Activated T-helper 2 cell treated with anti-CD3 and anti-CD28 coated beads, Interferon-gamma antibody, Interleukin-2, Interleukin-4, amounts not matched to agents 10 μg/mL and 5 μg/mL and 100 μg/mL, durations not matched to agents 14 hours and 24 hours and 36 hours (primary cell): ENCODE data around the gene ZNF541. TPM values are rescaled to one million over a fixed set of nuclear protein-coding genes. Genes with fewer than 3 reads are reported as not detected.
A peak's percentile ranks its signal among the peaks of the same experiment; 100 is the strongest.

Experiments
- DNase-seq: peaks from one replicate; pipeline ENCODE4 v3.0.0; 2021; ENCODE audit warnings: low spot score
- H3K27ac Mint-ChIP-seq: one replicate; pipeline ENCODE4 v1.8.0; 2021; ENCODE audit warnings: mixed read lengths
- H3K27me3 Mint-ChIP-seq: one replicate; pipeline ENCODE4 v1.8.0; 2021; ENCODE audit warnings: low read depth, mixed read lengths
- H3K36me3 Mint-ChIP-seq: one replicate; pipeline ENCODE4 v1.8.0; 2021; ENCODE audit warnings: low read depth, mixed read lengths
- H3K4me1 Mint-ChIP-seq: one replicate; pipeline ENCODE4 v1.8.0; 2021; ENCODE audit warnings: low read depth, mixed read lengths
- H3K4me3 Mint-ChIP-seq: one replicate; pipeline ENCODE4 v1.8.0; 2021; ENCODE audit warnings: low read depth, mild to moderate bottlenecking, moderate library complexity, mixed read lengths
- H3K9me3 Mint-ChIP-seq: one replicate; pipeline ENCODE4 v1.8.0; 2021; ENCODE audit warnings: mixed read lengths
- intact Hi-C: fragments of 100-400 bp; cut with micrococcal nuclease; formaldehyde crosslinking; loops from one replicate; pipeline ENCODE4 v1.15.1; 2023
- total RNA-seq: library from RNA; stranded (reverse); gene quantifications from 2 replicates; pipeline ENCODE4 v1.2.3, GENCODE V29; 2022

Gene ZNF541
- total RNA-seq, 1 donor from 2014 or later = 0.09 TPM

DNA sequence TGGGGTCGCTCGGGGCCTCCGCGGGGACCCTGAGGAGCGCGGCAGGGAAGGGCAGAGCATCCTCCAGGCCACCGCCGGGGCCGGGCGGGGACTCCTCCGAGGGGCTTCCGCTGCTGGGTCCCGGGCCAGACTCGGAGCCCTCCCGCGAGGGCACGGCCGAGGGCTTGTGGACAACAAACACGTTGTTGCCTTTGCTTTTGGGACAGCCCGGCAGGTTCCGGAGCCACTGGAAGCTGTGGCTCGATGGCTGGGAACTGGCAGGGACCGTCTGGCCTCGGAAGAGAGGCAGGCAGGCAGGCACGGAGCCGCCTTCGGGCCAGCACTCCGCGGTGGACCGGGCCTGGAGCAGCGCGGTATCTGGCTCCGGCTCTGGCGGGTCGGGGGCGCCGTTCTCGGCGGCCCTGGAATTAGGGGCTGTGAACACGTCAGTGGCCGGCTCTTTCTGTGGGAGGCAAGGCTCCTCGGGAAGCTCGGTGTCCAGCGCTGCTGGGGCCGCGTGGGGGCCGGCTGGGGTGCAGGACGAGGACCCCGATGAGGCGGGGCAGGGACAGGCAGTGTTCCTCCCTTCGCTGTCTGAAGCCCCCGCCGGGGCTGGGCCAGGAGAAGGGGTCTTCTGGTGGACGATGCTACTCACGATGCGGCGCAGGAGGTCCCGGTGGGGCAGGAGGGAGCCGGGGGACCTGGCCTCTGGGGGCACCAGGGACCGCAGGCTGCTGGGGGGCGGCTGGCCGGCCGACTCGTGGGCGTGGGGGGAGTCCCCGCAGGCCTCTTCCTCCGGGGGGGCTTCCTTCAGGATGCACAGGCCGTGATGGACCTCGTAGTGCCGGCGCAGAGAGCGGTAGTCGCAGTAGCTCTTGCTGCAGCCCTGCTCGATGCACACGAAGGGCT is 27.6 kb downstream of the ZNF541 start:
- DNase-seq = no peak
- Mint-ChIP-seq H3K36me3 (no peaks in the 10 kb centered on the region), H3K27ac (no peak overlapping the region), H3K4me3 (no peak overlapping the region), H3K4me1 (peaks cover 14% of the 10 kb centered on the region), H3K9me3 (no peaks in the 10 kb centered on the region), H3K27me3 (peaks cover 9% of the 10 kb centered on the region)
- intact Hi-C loops = no loop called here

DNA sequence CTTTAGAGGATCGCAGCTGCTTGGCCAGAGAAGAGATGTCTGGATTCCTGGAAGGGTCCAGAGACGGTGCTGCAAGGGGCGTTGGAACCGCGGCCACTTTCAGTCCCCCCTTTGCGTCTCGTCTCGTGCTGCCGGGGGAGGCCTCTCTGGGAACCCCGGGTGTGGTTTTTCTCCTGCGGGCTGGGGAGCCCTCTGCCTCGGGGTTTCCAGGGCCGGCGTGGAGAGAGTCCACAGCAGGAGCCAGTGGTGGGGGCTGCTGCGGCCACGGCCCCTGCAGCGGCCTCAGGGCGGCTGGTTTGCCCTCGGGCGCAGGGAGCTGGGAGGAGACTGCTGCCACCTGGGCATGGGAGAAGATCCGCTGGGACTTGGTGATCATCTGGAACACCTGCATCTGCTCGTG is 28.5 kb downstream of the ZNF541 start:
- Mint-ChIP-seq H3K36me3 (no peaks in the 10 kb centered on the region), H3K4me3 (no peak overlapping the region), H3K27me3 (peaks cover 9% of the 10 kb centered on the region), H3K9me3 (no peaks in the 10 kb centered on the region), H3K27ac (no peak overlapping the region), H3K4me1 (peaks cover 14% of the 10 kb centered on the region)
- DNase-seq = no peak
- intact Hi-C loops = no loop called here

DNA sequence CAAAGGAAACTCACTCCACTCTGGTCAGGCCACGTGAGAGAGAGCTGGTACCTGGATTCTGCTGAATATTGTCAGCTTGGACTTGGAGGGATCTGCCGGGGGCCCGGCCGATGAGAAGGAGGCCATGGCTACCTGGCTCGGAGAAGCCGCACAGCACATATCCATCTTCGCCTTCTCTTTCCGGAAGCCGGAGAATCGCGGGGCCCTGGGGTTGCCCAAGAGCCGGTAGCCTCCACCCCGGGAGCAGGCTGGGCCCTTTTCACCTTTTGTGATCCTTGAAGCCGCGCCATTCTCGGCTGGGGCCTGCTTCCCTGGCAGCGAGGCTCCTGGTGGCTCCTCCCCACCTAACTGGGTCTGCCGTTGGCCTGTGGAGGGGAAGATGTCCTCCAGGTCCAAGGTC is 28.9 kb downstream of the ZNF541 start:
- no peaks in the 10 kb centered on the region for H3K36me3 Mint-ChIP-seq
- peaks cover 14% of the 10 kb centered on the region for H3K4me1 Mint-ChIP-seq
- DNase-seq = no peak
- peaks cover 7% of the 10 kb centered on the region for H3K27me3 Mint-ChIP-seq
- H3K9me3 Mint-ChIP-seq = no peaks in the 10 kb centered on the region
- H3K27ac Mint-ChIP-seq = no peak overlapping the region
- no peak overlapping the region for H3K4me3 Mint-ChIP-seq
- intact Hi-C loops = no loop called here

DNA sequence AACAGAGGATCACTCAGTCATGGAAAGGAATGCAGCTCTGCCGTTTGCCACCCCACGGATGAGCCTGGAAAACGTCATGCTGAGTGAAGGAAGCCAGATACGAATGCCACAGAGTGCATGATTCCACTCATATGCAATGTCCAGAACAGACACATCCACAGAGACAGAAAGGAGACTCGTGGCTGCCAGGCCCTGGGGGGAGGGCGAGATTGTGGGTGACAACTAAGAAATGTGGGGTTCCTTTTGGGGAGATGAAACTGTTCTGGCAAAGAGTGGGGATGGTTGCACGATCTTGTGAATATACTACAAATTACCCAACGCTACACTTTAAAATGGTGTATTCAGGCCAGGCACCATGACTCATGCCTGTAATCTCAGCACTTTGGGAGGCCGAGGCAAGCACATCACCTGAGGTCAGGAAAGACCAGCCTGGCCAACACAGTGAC is 30.9 kb downstream of the ZNF541 start:
- no peak for DNase-seq
- Mint-ChIP-seq H3K9me3 (no peaks in the 10 kb centered on the region), H3K36me3 (no peaks in the 10 kb centered on the region), H3K27ac (no peak overlapping the region), H3K4me3 (no peak overlapping the region), H3K4me1 (peaks cover 14% of the 10 kb centered on the region), H3K27me3 (peaks cover 7% of the 10 kb centered on the region)
- intact Hi-C loops = no loop called here

DNA sequence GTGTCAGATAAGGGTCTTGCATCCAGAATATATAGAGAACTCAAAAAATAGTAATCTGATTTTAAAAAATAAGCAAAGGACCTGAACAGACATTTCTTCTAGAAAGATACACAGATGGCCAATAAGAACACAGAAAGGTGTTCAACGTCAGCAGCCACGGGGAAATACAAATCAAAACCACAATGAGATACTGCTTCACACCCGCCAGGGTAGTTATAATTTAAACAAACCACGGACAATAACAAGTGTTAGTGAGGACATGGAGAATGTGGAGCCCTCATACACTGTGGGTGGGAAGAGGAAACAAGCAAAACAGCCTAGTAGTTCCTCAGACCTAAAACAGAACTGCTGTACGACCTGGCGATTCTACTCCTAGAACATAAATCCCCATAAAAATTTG is 31.4 kb downstream of the ZNF541 start:
- Mint-ChIP-seq H3K36me3 (no peaks in the 10 kb centered on the region), H3K27ac (peak overlapping the region; percentile 48), H3K27me3 (peaks cover 7% of the 10 kb centered on the region), H3K4me3 (no peak overlapping the region), H3K9me3 (no peaks in the 10 kb centered on the region), H3K4me1 (peaks cover 14% of the 10 kb centered on the region)
- intact Hi-C loops = no loop called here
- DNase-seq = no peak

GRCh38 chr19:47540748-47541147 is 32.2 kb downstream of the ZNF541 start:
- no peak overlapping the region for H3K4me3 Mint-ChIP-seq

DNA sequence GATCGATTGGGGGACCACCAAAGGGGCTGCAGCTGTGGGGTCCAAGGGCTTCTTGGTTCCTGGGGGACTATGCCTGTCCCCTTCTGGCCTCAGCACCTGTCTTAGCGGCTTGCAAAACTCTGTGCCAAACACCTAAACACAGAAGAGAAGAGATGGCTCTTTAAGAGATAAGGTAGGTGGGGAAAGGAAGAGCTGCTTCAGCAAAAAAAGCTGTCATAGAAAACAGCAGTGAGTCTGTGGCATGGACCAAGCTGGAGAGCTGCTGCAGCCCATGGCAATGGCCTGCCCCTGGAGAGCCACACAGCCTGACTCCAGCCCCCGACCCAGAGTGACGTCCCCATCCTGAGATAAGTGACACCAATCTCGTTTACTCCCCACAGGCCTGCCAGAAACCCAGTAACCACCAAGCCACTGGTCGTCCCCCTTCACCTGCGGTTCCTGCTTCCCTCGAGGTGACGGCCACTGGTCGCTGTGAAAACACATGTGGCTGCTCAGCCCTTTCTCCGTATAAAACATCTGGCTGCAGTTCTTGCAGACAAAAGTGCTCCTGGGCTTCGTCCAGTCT is 33.1 kb downstream of the ZNF541 start:
- H3K27me3 Mint-ChIP-seq = peaks cover 7% of the 10 kb centered on the region
- DNase-seq = no peak
- H3K36me3 Mint-ChIP-seq = no peaks in the 10 kb centered on the region
- no peak overlapping the region for H3K27ac Mint-ChIP-seq
- intact Hi-C loops = no loop called here
- H3K4me1 Mint-ChIP-seq = peaks cover 14% of the 10 kb centered on the region
- H3K4me3 Mint-ChIP-seq = no peak overlapping the region
- no peaks in the 10 kb centered on the region for H3K9me3 Mint-ChIP-seq

More at GRCh38 chr19:47540748-47541147, 32.2 kb downstream of the ZNF541 start:
- DNase-seq = no peak
- peaks cover 7% of the 10 kb centered on the region for H3K27me3 Mint-ChIP-seq
- H3K27ac Mint-ChIP-seq = peak overlapping the region; percentile 55
- no peaks in the 10 kb centered on the region for H3K9me3 Mint-ChIP-seq
- peaks cover 14% of the 10 kb centered on the region for H3K4me1 Mint-ChIP-seq
- no peaks in the 10 kb centered on the region for H3K36me3 Mint-ChIP-seq
- intact Hi-C loops = no loop called here

DNA sequence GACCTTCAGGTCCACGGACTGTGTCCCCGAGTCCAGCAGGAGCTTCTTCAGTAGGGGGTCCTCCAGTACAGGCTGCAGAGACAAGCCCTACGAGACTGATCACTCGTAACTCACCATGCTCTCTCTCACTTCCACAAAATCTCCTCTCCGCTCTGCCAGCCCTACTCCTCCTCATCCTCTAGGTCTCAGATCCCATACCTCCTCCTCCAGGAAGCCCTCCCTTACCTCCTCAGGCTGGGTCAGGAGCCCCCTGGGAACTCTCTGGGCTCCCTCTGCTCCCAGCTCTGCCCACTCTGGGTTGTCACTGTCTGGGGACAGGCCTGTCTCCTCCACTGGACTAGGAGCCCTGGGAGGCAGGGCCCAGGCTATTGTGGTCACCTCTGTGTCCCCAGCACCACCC is 34.1 kb downstream of the ZNF541 start:
- no peak for DNase-seq
- Mint-ChIP-seq H3K27ac (no peak overlapping the region), H3K4me1 (peaks cover 14% of the 10 kb centered on the region), H3K27me3 (peaks cover 5% of the 10 kb centered on the region), H3K36me3 (no peaks in the 10 kb centered on the region), H3K9me3 (no peaks in the 10 kb centered on the region), H3K4me3 (no peak overlapping the region)
- intact Hi-C loops = no loop called here

- intact Hi-C loops = no loop called here
- Mint-ChIP-seq H3K9me3 (no peaks in the 10 kb centered on the region), H3K27me3 (peaks cover 5% of the 10 kb centered on the region), H3K27ac (no peak overlapping the region), H3K36me3 (no peaks in the 10 kb centered on the region), H3K4me1 (peaks cover 14% of the 10 kb centered on the region), H3K4me3 (no peak overlapping the region)
- no peak for DNase-seq
These were observed 35.5 kb downstream of the ZNF541 start for GRCh38 chr19:47537493-47537892.

DNA sequence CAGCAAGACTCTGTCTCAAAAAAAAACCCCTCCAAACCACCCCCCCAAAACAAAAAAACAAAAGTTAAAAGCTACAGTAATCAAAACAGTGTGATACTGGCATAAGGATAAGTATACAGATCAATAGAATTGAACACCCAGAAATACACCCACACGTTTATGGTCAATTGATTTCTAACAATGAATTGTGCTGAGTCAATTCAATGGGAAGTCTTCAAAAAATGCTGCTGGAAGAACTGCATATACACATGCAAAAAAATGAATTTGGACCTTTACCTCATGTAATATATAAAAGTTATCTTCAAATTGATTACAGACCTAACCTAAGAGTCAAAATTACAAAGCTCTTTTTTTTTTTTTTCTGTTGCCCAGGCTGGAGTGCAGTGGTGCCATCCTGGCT is 38.3 kb downstream of the ZNF541 start:
- Mint-ChIP-seq H3K27me3 (peaks cover 3% of the 10 kb centered on the region), H3K36me3 (no peaks in the 10 kb centered on the region), H3K4me3 (no peak overlapping the region), H3K27ac (no peak overlapping the region), H3K4me1 (no peaks in the 10 kb centered on the region), H3K9me3 (no peaks in the 10 kb centered on the region)
- no peak for DNase-seq
- intact Hi-C loops = no loop called here

GRCh38 chr19:47531640-47532387 is 41.1 kb downstream of the ZNF541 start:
- H3K9me3 Mint-ChIP-seq = no peaks in the 10 kb centered on the region
- no peak overlapping the region for H3K4me3 Mint-ChIP-seq
- DNase-seq = no peak
- peaks cover 3% of the 10 kb centered on the region for H3K27me3 Mint-ChIP-seq
- H3K4me1 Mint-ChIP-seq = no peaks in the 10 kb centered on the region
- H3K27ac Mint-ChIP-seq = no peak overlapping the region
- no peaks in the 10 kb centered on the region for H3K36me3 Mint-ChIP-seq
- intact Hi-C loops = no loop called here

GRCh38 chr19:47529018-47529742 is 43.8 kb downstream of the ZNF541 start:
- H3K36me3 Mint-ChIP-seq = no peaks in the 10 kb centered on the region
- H3K9me3 Mint-ChIP-seq = no peaks in the 10 kb centered on the region
- H3K4me3 Mint-ChIP-seq = no peak overlapping the region
- peaks cover 3% of the 10 kb centered on the region for H3K27me3 Mint-ChIP-seq
- DNase-seq = no peak
- H3K4me1 Mint-ChIP-seq = no peaks in the 10 kb centered on the region
- no peak overlapping the region for H3K27ac Mint-ChIP-seq
- intact Hi-C loops = no loop called here
